Measurements from ENCODE around the gene C22orf15. TPM values are rescaled to one million over a fixed set of nuclear protein-coding genes. Genes with fewer than 3 reads are reported as not detected.
A peak's percentile ranks its signal among the peaks of the same experiment; 100 is the strongest.

The C22orf15 gene
- total RNA-seq, 1 donor from 2014 or later: not detected

DNA sequence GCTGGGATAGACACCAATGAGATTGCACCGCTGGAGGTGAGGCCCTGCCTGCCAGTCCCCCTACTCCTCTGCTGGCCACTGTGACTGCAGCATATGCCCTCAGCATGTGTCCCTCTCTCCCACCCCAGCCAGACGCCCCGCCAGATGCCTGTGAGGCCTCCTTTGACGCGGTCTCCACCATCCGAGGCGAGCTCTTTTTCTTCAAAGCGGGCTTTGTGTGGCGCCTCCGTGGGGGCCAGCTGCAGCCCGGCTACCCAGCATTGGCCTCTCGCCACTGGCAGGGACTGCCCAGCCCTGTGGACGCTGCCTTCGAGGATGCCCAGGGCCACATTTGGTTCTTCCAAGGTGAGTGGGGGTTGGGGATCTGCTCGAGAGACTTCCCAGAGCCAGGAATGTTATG is 18.3 kb downstream of the C22orf15 start:
- DNase-seq (ENCODE audit: low read depth): no peak
- H3K4me3 ChIP-seq (ENCODE audit: low read depth, low read length): no peak overlapping the region
- no peak for FAIRE-seq
- no peaks in the 10 kb centered on the region for H3K27me3 ChIP-seq (ENCODE audit: control insufficient read depth, insufficient read depth, low read length)
- no peak for TF ChIP-seq CTCF (IDR thresholded peaks at IDR 0.05; ENCODE audit: insufficient read depth, low read length, severe bottlenecking)
- H3K36me3 ChIP-seq (ENCODE audit: control insufficient read depth, insufficient read depth, low read length): no peaks in the 10 kb centered on the region

DNA sequence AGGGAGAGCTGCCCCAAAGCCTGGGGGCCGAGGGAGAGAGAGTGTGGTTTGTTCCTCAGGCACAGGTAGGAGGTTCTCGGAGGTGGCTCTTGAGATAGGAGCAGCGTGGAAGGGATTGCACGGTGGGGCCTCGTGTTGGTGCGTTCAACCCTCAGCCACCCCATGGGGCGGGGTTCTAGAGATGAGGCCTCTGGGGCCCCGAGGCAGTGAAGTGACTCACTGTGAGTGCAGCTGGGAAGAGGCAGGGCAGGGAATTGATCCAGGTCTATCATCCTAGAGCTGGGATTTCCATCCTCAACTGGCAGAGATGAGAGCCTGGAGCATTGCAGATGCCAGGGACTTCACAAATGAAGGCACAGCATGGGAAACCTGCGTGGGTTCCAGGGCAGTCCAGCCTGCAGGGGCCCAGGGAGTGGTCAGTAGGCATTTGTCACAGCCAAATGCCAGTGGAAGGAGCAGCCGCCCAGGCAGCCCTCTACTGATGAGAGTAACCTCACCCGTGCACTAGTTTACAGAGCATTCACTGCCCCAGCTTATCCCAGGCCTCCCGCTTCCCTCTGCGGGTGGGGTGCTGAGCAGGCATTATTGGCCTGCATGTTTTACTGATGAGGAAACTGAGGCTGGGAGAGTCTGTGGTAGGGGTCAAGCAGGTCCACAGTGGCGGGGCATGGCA is 18.9 kb downstream of the C22orf15 start:
- no peaks in the 10 kb centered on the region for H3K27me3 ChIP-seq (ENCODE audit: control insufficient read depth, insufficient read depth, low read length)
- H3K36me3 ChIP-seq (ENCODE audit: control insufficient read depth, insufficient read depth, low read length): no peaks in the 10 kb centered on the region
- FAIRE-seq (peak; percentile 73), DNase-seq (ENCODE audit: low read depth) (peak; percentile 66)
- TF ChIP-seq CTCF (IDR thresholded peaks at IDR 0.05; ENCODE audit: insufficient read depth, low read length, severe bottlenecking): no peak
- H3K4me3 ChIP-seq (ENCODE audit: low read depth, low read length): no peak overlapping the region

- FAIRE-seq (no peak), DNase-seq (ENCODE audit: low read depth) (no peak)
- Histone ChIP-seq H3K27me3 (ENCODE audit: control insufficient read depth, insufficient read depth, low read length) (no peaks in the 10 kb centered on the region), H3K4me3 (ENCODE audit: low read depth, low read length) (no peak overlapping the region), H3K36me3 (ENCODE audit: control insufficient read depth, insufficient read depth, low read length) (no peaks in the 10 kb centered on the region)
- TF ChIP-seq CTCF (IDR thresholded peaks at IDR 0.05; ENCODE audit: insufficient read depth, low read length, severe bottlenecking): no peak
Observed at GRCh38 chr22:23782252-23782651, 19.5 kb downstream of the C22orf15 start.

DNA sequence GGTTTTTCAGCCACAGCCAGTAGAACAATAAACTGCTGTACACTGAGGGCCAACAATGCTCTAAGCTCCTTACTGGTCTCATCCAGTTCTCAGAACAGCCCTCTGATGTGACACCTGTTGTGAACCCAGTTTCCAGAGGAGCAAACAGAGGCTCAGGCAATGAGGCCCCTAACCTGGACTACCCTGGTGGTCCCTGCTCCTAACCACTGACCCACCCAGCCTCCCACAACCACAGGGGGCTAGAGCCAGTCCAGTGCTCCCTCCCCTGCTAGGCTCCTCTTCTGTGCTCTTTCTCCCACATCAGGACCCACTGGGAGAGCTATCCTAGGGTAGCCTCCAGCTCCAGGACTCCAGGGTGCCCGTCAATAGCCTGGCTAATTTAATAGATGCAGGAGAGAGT is 19.9 kb downstream of the C22orf15 start:
- TF ChIP-seq CTCF (IDR thresholded peaks at IDR 0.05; ENCODE audit: insufficient read depth, low read length, severe bottlenecking): no peak
- Histone ChIP-seq H3K4me3 (ENCODE audit: low read depth, low read length) (no peak overlapping the region), H3K36me3 (ENCODE audit: control insufficient read depth, insufficient read depth, low read length) (no peaks in the 10 kb centered on the region), H3K27me3 (ENCODE audit: control insufficient read depth, insufficient read depth, low read length) (no peaks in the 10 kb centered on the region)
- DNase-seq (ENCODE audit: low read depth): no peak
- no peak for FAIRE-seq

DNA sequence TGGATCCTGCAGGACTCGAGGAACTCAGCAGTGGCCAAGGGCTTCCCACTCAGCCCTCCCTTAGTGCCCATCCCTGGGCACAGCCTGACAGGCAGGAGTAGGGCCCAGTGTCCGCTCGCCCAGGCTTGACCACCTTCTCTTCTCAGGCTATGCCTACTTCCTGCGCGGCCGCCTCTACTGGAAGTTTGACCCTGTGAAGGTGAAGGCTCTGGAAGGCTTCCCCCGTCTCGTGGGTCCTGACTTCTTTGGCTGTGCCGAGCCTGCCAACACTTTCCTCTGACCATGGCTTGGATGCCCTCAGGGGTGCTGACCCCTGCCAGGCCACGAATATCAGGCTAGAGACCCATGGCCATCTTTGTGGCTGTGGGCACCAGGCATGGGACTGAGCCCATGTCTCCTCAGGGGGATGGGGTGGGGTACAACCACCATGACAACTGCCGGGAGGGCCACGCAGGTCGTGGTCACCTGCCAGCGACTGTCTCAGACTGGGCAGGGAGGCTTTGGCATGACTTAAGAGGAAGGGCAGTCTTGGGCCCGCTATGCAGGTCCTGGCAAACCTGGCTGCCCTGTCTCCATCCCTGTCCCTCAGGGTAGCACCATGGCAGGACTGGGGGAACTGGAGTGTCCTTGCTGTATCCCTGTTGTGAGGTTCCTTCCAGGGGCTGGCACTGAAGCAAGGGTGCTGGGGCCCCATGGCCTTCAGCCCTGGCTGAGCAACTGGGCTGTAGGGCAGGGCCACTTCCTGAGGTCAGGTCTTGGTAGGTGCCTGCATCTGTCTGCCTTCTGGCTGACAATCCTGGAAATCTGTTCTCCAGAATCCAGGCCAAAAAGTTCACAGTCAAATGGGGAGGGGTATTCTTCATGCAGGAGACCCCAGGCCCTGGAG is 20.7 kb downstream of the C22orf15 start:
- H3K27me3 ChIP-seq (ENCODE audit: control insufficient read depth, insufficient read depth, low read length): no peaks in the 10 kb centered on the region

More for the DNA sequence above, 20.7 kb downstream of the C22orf15 start:
- TF ChIP-seq CTCF (IDR thresholded peaks at IDR 0.05; ENCODE audit: insufficient read depth, low read length, severe bottlenecking): no peak
- Histone ChIP-seq H3K36me3 (ENCODE audit: control insufficient read depth, insufficient read depth, low read length) (no peaks in the 10 kb centered on the region), H3K4me3 (ENCODE audit: low read depth, low read length) (no peak overlapping the region)
- FAIRE-seq (no peak), DNase-seq (ENCODE audit: low read depth) (no peak)

All from bronchial epithelial cell (primary cell).